OCI-LY7 (cell line): Measurements from ENCODE around the gene E2F4. TPM values are rescaled to one million over a fixed set of nuclear protein-coding genes. Genes with fewer than 3 reads are reported as not detected.

Experiments used
- BruUV-seq: library from RNA; stranded (reverse); fragments of 400-500 nt; replicated peaks from 2 replicates; lab custom pipeline; 2021; lab: Mats Ljungman, UMichigan
- CTCF ChIA-PET: fragments of 300-600 bp; sonication (Branson Sonifier 250); formaldehyde crosslinking; loops from one replicate; lab custom pipeline; 2022; ENCODE audit warnings: antibody characterized with exemption; ENCODE audit not compliant: unreplicated experiment; lab: Charles Lee
- POLR2A ChIA-PET: fragments of 300-600 bp; sonication (Branson Sonifier 250); formaldehyde crosslinking; loops from one replicate; lab custom pipeline; 2022; ENCODE audit warnings: antibody characterized with exemption; lab: Charles Lee
- DNase-seq: peaks from one replicate; pipeline ENCODE4 v3.0.0-alpha.2; 2015; ENCODE audit warnings: low spot score
- H2AFZ ChIP-seq: fragments of 200-600 bp; sonication (generic), shearing (Covaris generic); 2 replicates; pipeline ENCODE4 v1.6.1; 2014; ENCODE audit warnings: mild to moderate bottlenecking, antibody characterized with exemption, low read length, moderate library complexity
- H3K27ac ChIP-seq: fragments of 200-600 bp; sonication (generic); 2 replicates; pipeline ENCODE4 v1.5.1; 2014; ENCODE audit warnings: mixed run types, low read depth, mild to moderate bottlenecking, moderate library complexity, low read length, inconsistent platforms; ENCODE audit not compliant: poor library complexity, severe bottlenecking
- H3K36me3 ChIP-seq: fragments of 200-600 bp; sonication (generic); 2 replicates; pipeline ENCODE4 v1.6.1; 2014; ENCODE audit warnings: mild to moderate bottlenecking, antibody characterized with exemption, low read length, moderate library complexity, mixed read lengths; ENCODE audit not compliant: insufficient read depth
- H3K4me1 ChIP-seq: fragments of 200-600 bp; sonication (generic); 2 replicates; pipeline ENCODE4 v1.5.1; 2014; ENCODE audit warnings: mild to moderate bottlenecking, low read length; ENCODE audit not compliant: insufficient read depth, poor library complexity, severe bottlenecking
- H3K4me2 ChIP-seq: fragments of 200-600 bp; sonication (generic); 2 replicates; pipeline ENCODE4 v1.6.1; 2014; ENCODE audit warnings: mild to moderate bottlenecking, low read length
- H3K4me3 ChIP-seq: fragments of 200-600 bp; sonication (generic); 2 replicates; pipeline ENCODE4 v1.5.1; 2014; ENCODE audit warnings: mild to moderate bottlenecking, low read depth, low read length; ENCODE audit not compliant: poor library complexity, severe bottlenecking
- H3K79me2 ChIP-seq: fragments of 200-600 bp; sonication (generic); 2 replicates; pipeline ENCODE4 v1.6.1; 2016; ENCODE audit warnings: low read depth, mild to moderate bottlenecking, low read length, moderate library complexity, mixed read lengths; ENCODE audit not compliant: insufficient read depth
- H3K9me2 ChIP-seq: fragments of 200-600 bp; sonication (generic); 2 replicates; pipeline ENCODE4 v1.6.1; 2016; ENCODE audit warnings: mild to moderate bottlenecking, low read length, mixed read lengths; ENCODE audit not compliant: insufficient read depth
- H3K9me3 ChIP-seq: fragments of 200-600 bp; sonication (generic); 2 replicates; pipeline ENCODE4 v1.6.1; 2014; ENCODE audit warnings: mild to moderate bottlenecking, mixed run types, low read length, mixed read lengths
- H4K20me1 ChIP-seq: fragments of 200-600 bp; sonication (generic); 2 replicates; pipeline ENCODE4 v1.6.1; 2014; ENCODE audit warnings: mild to moderate bottlenecking, antibody characterized with exemption, low read length, moderate library complexity, mixed read lengths; ENCODE audit not compliant: insufficient read depth
- CTCF ChIP-seq: fragments of 200-600 bp; sonication (generic); conservative IDR thresholded peaks from 2 replicates; pipeline ENCODE4 v1.5.1; 2014; ENCODE audit warnings: mild to moderate bottlenecking, antibody characterized with exemption, low read length, moderate library complexity, mixed read lengths
- EZH2phosphoT487 ChIP-seq: fragments of 200-600 bp; sonication (generic); IDR thresholded peaks from 2 replicates; pipeline ENCODE4 v1.6.1; 2018; ENCODE audit warnings: low read depth, borderline replicate concordance, mild to moderate bottlenecking, mixed run types, antibody characterized with exemption, low read length, moderate library complexity, mixed read lengths
- intact Hi-C: fragments of 100-400 bp; cut with micrococcal nuclease; formaldehyde crosslinking; loops from one replicate; pipeline ENCODE4 v1.10.0; 2022; ENCODE audit not compliant: unreplicated experiment
- total RNA-seq, 2 experiments: library from RNA; depleted of rRNA in 1 of 2; stranded (reverse); fragments of >200 nt in 1 of 2; shearing (Covaris generic) in 1 of 2; gene quantifications; 2 replicates each; pipeline ENCODE4 v1.2.3, GENCODE V29; 2014 to 2022

The E2F4 gene
- total RNA-seq, 2 experiments from 2014 or later = 124 to 157 TPM

DNA sequence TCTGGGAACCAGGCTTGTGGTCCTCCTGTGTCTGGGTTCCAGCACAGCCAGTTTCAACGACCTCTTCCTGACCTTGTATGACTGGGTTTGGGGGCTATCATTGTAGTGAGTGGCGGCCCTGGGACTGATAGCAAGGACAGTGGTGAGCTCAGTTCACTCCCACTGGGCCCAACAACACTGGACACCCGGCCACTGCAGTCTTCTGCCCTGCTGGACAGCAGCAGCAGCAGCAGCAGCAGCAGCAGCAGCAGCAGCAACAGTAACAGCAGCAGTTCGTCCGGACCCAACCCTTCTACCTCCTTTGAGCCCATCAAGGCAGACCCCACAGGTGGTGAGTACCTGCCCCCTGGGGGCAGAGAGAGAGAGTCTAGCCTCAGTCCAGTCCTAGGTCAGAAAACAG is 3.7 kb downstream of the E2F4 start:
- TF ChIP-seq EZH2phosphoT487 (no peak), CTCF (no peak)
- H4K20me1 ChIP-seq = peaks cover 9% of the 10 kb centered on the region; the same call in 1 of the 2 replicates
- POLR2A ChIA-PET = interaction anchor here (0.7 to 1.1 kb wide), 2 partner anchors 31 to 100 kb away, joined by 3 read pairs; no protein-coding TSS in a partner anchor

GRCh38 chr16:67196881-67197280 is 4.9 kb downstream of the E2F4 start:
- Histone ChIP-seq H3K4me3 (no peak overlapping the region), H3K9me2 (no peaks in the 10 kb centered on the region), H3K79me2 (peaks cover 22% of the 10 kb centered on the region), H3K4me2 (no peak overlapping the region), H3K27ac (no peak overlapping the region), H3K4me1 (peaks cover 13% of the 10 kb centered on the region), H3K36me3 (peaks cover 93% of the 10 kb centered on the region), H3K9me3 (no peaks in the 10 kb centered on the region), H4K20me1 (peaks cover 9% of the 10 kb centered on the region; the same call in 1 of the 2 replicates), H2AFZ (no peak overlapping the region)
- no peak for DNase-seq
- POLR2A ChIA-PET = interaction anchor here (0.6 kb wide), 1 partner anchor 35 kb away, joined by 12 read pairs; no protein-coding TSS in a partner anchor
- no TSS peak for BruUV-seq
- CTCF ChIA-PET = interaction anchor here (0.5 kb wide), 1 partner anchor 223 kb away, joined by 7 read pairs; no protein-coding TSS in a partner anchor
- no peak for TF ChIP-seq EZH2phosphoT487
- intact Hi-C loops = no loop called here

More for the DNA sequence above, 3.7 kb downstream of the E2F4 start:
- Histone ChIP-seq H3K9me3 (no peaks in the 10 kb centered on the region), H3K4me2 (no peak overlapping the region), H3K36me3 (peaks cover 83% of the 10 kb centered on the region), H3K4me1 (peaks cover 19% of the 10 kb centered on the region), H2AFZ (no peak overlapping the region), H3K79me2 (peaks cover 22% of the 10 kb centered on the region), H3K9me2 (no peaks in the 10 kb centered on the region), H3K27ac (no peak overlapping the region), H3K4me3 (no peak overlapping the region)
- CTCF ChIA-PET = no interaction called here
- BruUV-seq = no TSS peak
- intact Hi-C loops = no loop called here
- no peak for DNase-seq

DNA sequence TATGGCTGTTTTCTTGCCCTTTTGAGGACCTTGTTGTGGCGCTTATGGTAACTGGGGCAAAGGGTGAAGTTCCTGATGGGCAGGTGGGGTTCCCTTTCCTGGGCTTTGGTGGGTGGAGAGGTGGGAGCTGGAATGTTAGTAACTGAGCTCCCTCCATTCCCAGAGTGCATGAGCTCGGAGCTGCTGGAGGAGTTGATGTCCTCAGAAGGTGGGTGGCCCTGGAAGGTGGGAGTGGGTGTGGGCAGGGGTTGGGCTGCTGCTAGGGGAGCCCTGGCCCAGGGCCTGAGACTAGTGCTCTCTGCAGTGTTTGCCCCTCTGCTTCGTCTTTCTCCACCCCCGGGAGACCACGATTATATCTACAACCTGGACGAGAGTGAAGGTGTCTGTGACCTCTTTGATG is 5.7 kb downstream of the E2F4 start:
- Histone ChIP-seq H3K36me3 (peaks cover 95% of the 10 kb centered on the region), H3K79me2 (peaks cover 15% of the 10 kb centered on the region), H3K9me2 (no peaks in the 10 kb centered on the region), H3K4me3 (no peak overlapping the region), H3K9me3 (no peaks in the 10 kb centered on the region), H4K20me1 (peaks cover 9% of the 10 kb centered on the region; the same call in 1 of the 2 replicates), H3K4me1 (peaks cover 13% of the 10 kb centered on the region), H2AFZ (no peak overlapping the region), H3K27ac (no peak overlapping the region), H3K4me2 (no peak overlapping the region)
- no TSS peak for BruUV-seq
- no peak for DNase-seq
- POLR2A ChIA-PET = interaction anchor here (0.6 kb wide), 2 partner anchors 234 to 317 kb away, joined by 4 to 11 read pairs; no protein-coding TSS in a partner anchor
- intact Hi-C loops = no loop called here
- TF ChIP-seq CTCF = no peak
- TF ChIP-seq EZH2phosphoT487 = no peak
- CTCF ChIA-PET = interaction anchor here (0.6 kb wide), 1 partner anchor 50 kb away, joined by 3 read pairs; the partner anchor contains the start of gene FHOD1
